Neural cell (in vitro differentiated cells): ENCODE measurements around the gene TENM3.

Source experiments
- EZH2 ChIP-seq: fragments of 200-600, 300-800 bp; shearing (Covaris generic), sonication (generic); IDR thresholded peaks from 2 replicates; pipeline ENCODE4 v1.6.1; 2014; ENCODE audit warnings: antibody characterized with exemption, low read length, borderline replicate concordance, mild to moderate bottlenecking; ENCODE audit not compliant: insufficient read depth, poor library complexity, severe bottlenecking
- MXI1 ChIP-seq: fragments of 450-650 bp; conservative IDR thresholded peaks from 2 replicates; pipeline ENCODE4 v1.6.1; 2014; ENCODE audit warnings: antibody characterized with exemption, mild to moderate bottlenecking; ENCODE audit not compliant: poor library complexity, severe bottlenecking
- RAD21 ChIP-seq: fragments of 450-650 bp; conservative IDR thresholded peaks from 2 replicates; pipeline ENCODE4 v1.6.1; 2014; ENCODE audit warnings: antibody characterized with exemption, mild to moderate bottlenecking, moderate library complexity
- TAF1 ChIP-seq: IDR thresholded peaks from 2 replicates; pipeline ENCODE4 v1.6.1; 2012; ENCODE audit warnings: low read depth
- TF ChIP-seq, protein P1 (sequence below): IDR thresholded peaks from 2 replicates; pipeline ENCODE4 v1.6.1; 2012; ENCODE audit warnings: borderline replicate concordance
- TF ChIP-seq, protein P2 (sequence below): fragments of 450-650 bp; IDR thresholded peaks from 2 replicates; pipeline ENCODE4 v1.5.1; 2014; ENCODE audit warnings: antibody characterized with exemption, mild to moderate bottlenecking, moderate library complexity; ENCODE audit not compliant: poor library complexity, severe bottlenecking

DNA sequence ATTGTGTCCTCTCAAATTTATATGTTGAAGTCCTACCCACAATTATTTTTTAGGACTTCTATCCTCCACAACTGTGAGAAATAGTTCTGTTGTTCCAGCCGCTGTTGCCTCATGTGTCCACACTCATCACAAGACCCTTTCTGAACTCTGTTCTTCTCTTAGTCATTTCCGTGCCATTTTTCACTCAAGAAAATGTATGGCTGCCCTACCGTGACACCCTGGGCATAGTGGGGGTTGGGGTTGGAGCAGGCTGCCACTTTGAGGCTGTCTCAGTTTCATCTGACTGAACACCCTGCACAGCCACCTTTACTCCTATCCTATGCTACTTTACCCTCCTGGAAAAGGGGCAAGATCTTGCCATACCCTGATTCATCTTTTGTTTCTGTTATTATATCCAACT is 319.1 kb downstream of the TENM3 start:
- no peak for TF ChIP-seq EZH2
- TF ChIP-seq, protein P1, sequence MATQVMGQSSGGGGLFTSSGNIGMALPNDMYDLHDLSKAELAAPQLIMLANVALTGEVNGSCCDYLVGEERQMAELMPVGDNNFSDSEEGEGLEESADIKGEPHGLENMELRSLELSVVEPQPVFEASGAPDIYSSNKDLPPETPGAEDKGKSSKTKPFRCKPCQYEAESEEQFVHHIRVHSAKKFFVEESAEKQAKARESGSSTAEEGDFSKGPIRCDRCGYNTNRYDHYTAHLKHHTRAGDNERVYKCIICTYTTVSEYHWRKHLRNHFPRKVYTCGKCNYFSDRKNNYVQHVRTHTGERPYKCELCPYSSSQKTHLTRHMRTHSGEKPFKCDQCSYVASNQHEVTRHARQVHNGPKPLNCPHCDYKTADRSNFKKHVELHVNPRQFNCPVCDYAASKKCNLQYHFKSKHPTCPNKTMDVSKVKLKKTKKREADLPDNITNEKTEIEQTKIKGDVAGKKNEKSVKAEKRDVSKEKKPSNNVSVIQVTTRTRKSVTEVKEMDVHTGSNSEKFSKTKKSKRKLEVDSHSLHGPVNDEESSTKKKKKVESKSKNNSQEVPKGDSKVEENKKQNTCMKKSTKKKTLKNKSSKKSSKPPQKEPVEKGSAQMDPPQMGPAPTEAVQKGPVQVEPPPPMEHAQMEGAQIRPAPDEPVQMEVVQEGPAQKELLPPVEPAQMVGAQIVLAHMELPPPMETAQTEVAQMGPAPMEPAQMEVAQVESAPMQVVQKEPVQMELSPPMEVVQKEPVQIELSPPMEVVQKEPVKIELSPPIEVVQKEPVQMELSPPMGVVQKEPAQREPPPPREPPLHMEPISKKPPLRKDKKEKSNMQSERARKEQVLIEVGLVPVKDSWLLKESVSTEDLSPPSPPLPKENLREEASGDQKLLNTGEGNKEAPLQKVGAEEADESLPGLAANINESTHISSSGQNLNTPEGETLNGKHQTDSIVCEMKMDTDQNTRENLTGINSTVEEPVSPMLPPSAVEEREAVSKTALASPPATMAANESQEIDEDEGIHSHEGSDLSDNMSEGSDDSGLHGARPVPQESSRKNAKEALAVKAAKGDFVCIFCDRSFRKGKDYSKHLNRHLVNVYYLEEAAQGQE = no peak
- TF ChIP-seq TAF1 = no peak
- TF ChIP-seq, protein P2, sequence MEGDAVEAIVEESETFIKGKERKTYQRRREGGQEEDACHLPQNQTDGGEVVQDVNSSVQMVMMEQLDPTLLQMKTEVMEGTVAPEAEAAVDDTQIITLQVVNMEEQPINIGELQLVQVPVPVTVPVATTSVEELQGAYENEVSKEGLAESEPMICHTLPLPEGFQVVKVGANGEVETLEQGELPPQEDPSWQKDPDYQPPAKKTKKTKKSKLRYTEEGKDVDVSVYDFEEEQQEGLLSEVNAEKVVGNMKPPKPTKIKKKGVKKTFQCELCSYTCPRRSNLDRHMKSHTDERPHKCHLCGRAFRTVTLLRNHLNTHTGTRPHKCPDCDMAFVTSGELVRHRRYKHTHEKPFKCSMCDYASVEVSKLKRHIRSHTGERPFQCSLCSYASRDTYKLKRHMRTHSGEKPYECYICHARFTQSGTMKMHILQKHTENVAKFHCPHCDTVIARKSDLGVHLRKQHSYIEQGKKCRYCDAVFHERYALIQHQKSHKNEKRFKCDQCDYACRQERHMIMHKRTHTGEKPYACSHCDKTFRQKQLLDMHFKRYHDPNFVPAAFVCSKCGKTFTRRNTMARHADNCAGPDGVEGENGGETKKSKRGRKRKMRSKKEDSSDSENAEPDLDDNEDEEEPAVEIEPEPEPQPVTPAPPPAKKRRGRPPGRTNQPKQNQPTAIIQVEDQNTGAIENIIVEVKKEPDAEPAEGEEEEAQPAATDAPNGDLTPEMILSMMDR = no peak
- no peak for TF ChIP-seq RAD21
- TF ChIP-seq MXI1 = no peak
